Muscle layer of duodenum (tissue), 2 donors: ENCODE measurements around the gene RNASE11.
"Not testable (repeated sequence)": the region's sequence is repeated elsewhere in the genome, so short reads cannot be mapped to it uniquely, and the experiment has no call there.

Experiments used
- H3K27ac ChIP-seq: one replicate; pipeline ENCODE4 v1.7.0; 2013; ENCODE audit warnings: mild to moderate bottlenecking, low read length
- H3K27me3 ChIP-seq: one replicate; pipeline ENCODE4 v1.7.0; 2013; ENCODE audit warnings: low read depth, mild to moderate bottlenecking, control low read depth, low read length
- H3K36me3 ChIP-seq, 2 donors: one replicate each; pipeline ENCODE4 v1.7.0; 2013; ENCODE audit warnings: low read length in 2 of 2, control low read depth in 1 of 2, mild to moderate bottlenecking in 1 of 2; ENCODE audit not compliant: insufficient read depth in 2 of 2, control insufficient read depth in 1 of 2
- H3K4me1 ChIP-seq, 2 donors: one replicate each; pipeline ENCODE4 v1.7.0; 2013; ENCODE audit warnings: low read length in 2 of 2, mild to moderate bottlenecking in 2 of 2, control low read depth in 1 of 2, moderate library complexity in 1 of 2; ENCODE audit not compliant: insufficient read depth in 2 of 2, control insufficient read depth in 1 of 2
- H3K4me3 ChIP-seq, 2 donors: one replicate each; pipeline ENCODE4 v1.7.0; 2013; ENCODE audit warnings: low read length in 2 of 2, low read depth in 1 of 2, mild to moderate bottlenecking in 1 of 2
- H3K9me3 ChIP-seq, 2 donors: one replicate each; pipeline ENCODE4 v1.7.0; 2013; ENCODE audit warnings: low read length in 2 of 2, control low read depth in 1 of 2, mild to moderate bottlenecking in 1 of 2; ENCODE audit not compliant: control insufficient read depth in 1 of 2
- donor health status: healthy.

RNASE11 gene

DNA sequence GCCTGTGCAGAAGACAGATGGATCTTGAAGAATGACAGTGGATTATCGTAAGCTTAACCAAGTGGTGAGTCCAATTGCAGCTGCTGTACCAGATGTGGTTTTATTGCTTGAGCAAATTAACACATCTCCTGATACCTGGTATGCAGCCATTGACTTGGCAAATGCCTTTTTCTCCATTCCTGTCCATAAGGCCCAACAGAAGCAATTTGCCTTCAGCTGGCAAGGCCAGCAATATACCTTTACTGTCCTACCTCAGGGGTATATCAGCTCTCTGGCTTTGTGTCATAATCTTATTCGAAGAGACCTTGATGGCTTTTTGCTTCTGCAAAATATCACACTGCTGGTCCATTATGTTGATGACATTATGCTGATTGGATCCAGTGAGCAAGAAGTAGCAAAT lies 17.9 kb downstream of the RNASE11 start:
- H3K27ac ChIP-seq, H3K4me3 ChIP-seq, H3K27me3 ChIP-seq, H3K36me3 ChIP-seq, H3K4me1 ChIP-seq: not testable (repeated sequence)
- H3K9me3 ChIP-seq = peaks cover 0 to 19% of the 10 kb centered on the region in 2 donors

DNA sequence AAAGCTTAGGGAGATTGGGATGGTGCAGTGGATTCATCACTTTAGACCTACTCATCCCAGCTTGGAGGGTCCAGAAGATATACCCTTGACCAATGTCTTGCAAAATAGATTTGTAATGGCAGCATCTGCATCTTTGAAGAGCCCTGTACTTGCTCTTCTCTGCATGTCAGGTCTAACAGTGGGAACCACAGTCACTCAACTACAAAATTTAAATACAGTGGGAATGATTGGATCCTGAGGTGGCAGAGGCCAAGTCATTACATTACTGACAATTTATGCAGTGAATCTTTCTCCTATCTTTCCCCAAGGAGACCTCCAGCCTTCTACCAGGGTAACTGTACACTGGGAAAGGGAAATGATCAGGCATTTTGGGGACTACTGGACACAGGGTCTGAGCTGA lies 18.7 kb downstream of the RNASE11 start:
- Histone ChIP-seq H3K9me3 (peaks cover 0 to 19% of the 10 kb centered on the region in 2 donors), H3K4me1 (no peaks in the 10 kb centered on the region), H3K4me3 (peak overlapping the region in 1 of 2 donors; percentile 6), H3K27ac (no peak overlapping the region), H3K36me3 (no peaks in the 10 kb centered on the region), H3K27me3 (no peaks in the 10 kb centered on the region)

DNA sequence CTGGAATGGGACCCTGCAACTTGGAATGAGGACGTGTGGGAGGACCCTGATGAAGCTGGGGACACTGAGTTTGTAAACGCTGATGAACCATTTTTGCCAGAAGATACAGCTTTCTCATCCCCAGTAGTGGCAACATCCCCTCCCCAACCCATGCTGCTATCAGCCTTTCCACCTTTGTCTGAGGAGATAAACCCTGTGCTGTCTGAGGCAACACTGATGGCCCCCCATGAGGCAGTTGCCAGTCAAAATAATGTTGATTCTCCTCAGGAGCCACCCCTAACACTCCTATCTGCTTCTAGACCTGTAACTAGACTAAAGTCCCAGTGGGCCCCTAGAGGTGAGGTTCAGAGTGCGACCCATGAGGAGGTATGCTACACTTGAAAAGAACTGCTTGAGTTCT lies 19.4 kb downstream of the RNASE11 start:
- no peaks in the 10 kb centered on the region for H3K36me3 ChIP-seq
- no peak overlapping the region for H3K4me3 ChIP-seq
- H3K9me3 ChIP-seq = peaks cover 0 to 19% of the 10 kb centered on the region in 2 donors
- no peak overlapping the region for H3K27ac ChIP-seq
- no peaks in the 10 kb centered on the region for H3K27me3 ChIP-seq
- H3K4me1 ChIP-seq = no peaks in the 10 kb centered on the region

DNA sequence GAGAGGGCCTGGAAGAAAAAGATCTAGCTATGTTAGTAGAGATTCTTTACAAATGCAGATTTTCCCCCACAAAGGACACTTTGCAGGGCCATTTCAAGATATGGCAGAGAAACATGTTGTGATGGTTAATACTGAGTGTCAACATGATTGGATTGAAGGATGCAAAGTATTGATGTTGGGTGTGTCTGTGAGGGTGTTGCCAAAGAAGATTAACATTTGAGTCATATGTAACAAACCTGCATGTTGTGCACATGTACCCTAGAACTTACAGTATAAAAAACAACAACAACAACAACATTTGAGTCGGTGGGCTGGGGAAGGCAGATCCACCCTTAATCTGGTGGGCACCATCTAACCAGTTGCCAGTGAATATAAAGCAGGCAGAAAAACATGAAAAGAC lies 20.6 kb downstream of the RNASE11 start:
- H3K9me3 ChIP-seq = peaks cover 0 to 19% of the 10 kb centered on the region in 2 donors
- not testable (repeated sequence) for H3K27ac ChIP-seq, H3K36me3 ChIP-seq, H3K4me3 ChIP-seq, H3K4me1 ChIP-seq, H3K27me3 ChIP-seq

DNA sequence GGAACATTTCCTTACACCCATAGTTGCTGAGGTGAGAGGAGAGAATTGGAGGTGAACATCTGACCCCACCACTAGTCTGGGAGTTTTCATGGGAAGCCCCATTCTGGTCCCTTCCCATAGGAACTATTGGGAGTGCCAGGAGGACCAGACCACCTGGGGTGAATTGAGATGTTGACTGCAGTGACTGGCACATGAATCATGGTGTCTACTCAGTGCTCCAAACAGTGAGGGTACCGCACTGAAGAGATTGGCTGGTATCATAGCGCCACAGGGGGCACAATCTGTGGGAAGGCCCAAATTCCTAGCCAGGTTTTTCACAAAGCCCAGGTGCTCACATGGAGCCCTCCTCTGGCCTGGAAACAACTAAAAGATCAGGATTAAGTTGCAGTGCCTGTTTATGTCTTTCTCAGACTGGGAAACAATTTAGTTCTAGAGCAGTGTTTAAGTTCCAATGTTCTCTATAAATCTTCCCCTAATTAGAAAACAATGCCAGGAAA lies 23.3 kb downstream of the RNASE11 start:
- no peaks in the 10 kb centered on the region for H3K27me3 ChIP-seq
- H3K9me3 ChIP-seq = peaks cover 0 to 14% of the 10 kb centered on the region in 2 donors
- no peak overlapping the region for H3K4me3 ChIP-seq
- no peak overlapping the region for H3K27ac ChIP-seq
- no peaks in the 10 kb centered on the region for H3K4me1 ChIP-seq
- no peaks in the 10 kb centered on the region for H3K36me3 ChIP-seq

DNA sequence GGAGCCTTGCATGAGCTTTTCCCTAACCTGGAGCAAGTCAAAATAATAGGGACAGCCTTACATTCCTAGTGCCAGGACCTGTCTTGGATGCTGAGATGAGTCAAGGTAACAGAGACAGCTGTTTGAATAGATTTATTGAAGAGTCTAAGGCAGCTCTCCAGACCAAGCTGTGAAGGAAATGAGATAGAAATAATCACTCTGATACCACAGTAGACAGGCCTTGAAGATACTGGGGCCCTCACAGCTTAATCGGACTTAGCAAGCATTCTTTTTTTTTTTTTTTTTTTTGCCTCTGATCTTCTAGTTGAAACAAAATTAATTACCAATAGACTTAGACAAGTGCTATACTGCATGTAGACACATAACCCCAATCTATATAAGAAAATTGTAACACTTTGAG lies 23.8 kb downstream of the RNASE11 start:
- H3K9me3 ChIP-seq = peaks cover 0 to 9% of the 10 kb centered on the region in 2 donors
- no peak overlapping the region for H3K27ac ChIP-seq
- H3K36me3 ChIP-seq = no peaks in the 10 kb centered on the region
- no peak overlapping the region for H3K4me3 ChIP-seq
- H3K27me3 ChIP-seq = no peaks in the 10 kb centered on the region
- no peaks in the 10 kb centered on the region for H3K4me1 ChIP-seq

DNA sequence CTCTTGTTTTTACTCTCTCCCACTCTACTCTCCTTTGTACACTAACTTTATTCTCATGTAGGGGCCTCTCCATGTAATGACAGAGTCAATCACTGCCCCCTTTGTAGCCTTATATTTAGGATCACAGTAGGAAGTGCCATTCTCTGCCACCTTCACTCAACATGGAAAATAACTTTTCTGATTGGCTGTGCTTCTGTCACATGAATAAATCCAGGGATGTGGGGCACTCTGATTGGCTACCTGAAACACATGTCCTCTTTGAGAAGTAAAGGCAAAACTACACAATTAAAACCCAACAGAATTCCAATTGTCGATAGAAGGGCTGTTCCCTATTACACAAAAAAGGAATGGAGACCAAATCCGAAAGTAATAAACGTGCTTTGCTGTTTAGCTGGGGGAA lies 26.8 kb downstream of the RNASE11 start, which contains the start of gene RNASE9:
TSS of gene RNASE9 (minus strand) at position 87 of the 400 bp plus-strand sequence.
- H3K4me1 ChIP-seq = no peaks in the 10 kb centered on the region
- no peak within 1 kb of the TSS for H3K27ac ChIP-seq
- no peaks in the 10 kb centered on the region for H3K9me3 ChIP-seq
- H3K27me3 ChIP-seq = no peaks in the 10 kb centered on the region
- H3K36me3 ChIP-seq = no peaks in the 10 kb centered on the region
- H3K4me3 ChIP-seq = no peak within 1 kb of the TSS

DNA sequence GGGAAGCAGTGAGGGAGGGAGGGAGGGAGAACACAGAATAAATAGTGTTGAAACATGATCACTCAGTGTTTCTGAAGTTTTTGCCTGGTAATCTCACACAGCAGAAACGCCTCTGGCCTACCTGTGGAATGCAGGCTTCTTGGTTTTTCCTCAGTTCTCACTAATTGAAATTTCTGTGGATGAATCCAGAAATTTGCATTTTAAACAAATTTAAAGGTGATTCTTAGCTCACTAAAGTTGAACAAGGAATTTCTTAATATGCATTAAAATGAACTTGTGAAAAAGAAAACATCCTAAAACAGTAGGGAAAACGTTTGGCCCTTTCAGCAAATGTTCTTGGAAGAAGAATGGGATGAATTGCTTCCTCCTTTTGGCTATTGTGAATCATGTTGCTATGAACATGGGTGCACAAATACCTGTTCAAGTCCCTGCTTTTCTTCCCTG lies 28.3 kb downstream of the RNASE11 start:
- no peaks in the 10 kb centered on the region for H3K27me3 ChIP-seq
- H3K4me1 ChIP-seq = no peaks in the 10 kb centered on the region
- H3K27ac ChIP-seq = no peak overlapping the region
- no peak overlapping the region for H3K4me3 ChIP-seq
- H3K9me3 ChIP-seq = no peaks in the 10 kb centered on the region
- no peaks in the 10 kb centered on the region for H3K36me3 ChIP-seq

DNA sequence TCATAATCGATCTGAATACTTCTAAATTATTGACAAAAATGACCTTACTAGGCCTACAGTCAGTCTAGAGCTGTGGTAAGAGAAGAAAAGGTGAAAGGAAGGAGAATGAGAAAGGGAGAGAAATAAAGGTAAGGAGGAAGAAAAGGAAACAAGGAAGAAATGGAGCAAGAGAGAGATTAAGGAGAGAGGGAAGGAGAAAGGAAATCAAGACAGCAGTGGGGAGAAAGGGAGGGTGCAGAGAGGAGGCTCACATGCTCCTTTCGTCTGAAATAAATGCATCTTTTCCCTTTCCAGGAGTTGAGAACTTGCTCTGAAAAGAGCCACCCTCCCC lies 30.6 kb downstream of the RNASE11 start:
- no peaks in the 10 kb centered on the region for H3K36me3 ChIP-seq
- H3K27ac ChIP-seq = no peak overlapping the region
- H3K27me3 ChIP-seq = no peaks in the 10 kb centered on the region
- H3K4me1 ChIP-seq = no peaks in the 10 kb centered on the region
- H3K9me3 ChIP-seq = no peaks in the 10 kb centered on the region
- H3K4me3 ChIP-seq = no peak overlapping the region

DNA sequence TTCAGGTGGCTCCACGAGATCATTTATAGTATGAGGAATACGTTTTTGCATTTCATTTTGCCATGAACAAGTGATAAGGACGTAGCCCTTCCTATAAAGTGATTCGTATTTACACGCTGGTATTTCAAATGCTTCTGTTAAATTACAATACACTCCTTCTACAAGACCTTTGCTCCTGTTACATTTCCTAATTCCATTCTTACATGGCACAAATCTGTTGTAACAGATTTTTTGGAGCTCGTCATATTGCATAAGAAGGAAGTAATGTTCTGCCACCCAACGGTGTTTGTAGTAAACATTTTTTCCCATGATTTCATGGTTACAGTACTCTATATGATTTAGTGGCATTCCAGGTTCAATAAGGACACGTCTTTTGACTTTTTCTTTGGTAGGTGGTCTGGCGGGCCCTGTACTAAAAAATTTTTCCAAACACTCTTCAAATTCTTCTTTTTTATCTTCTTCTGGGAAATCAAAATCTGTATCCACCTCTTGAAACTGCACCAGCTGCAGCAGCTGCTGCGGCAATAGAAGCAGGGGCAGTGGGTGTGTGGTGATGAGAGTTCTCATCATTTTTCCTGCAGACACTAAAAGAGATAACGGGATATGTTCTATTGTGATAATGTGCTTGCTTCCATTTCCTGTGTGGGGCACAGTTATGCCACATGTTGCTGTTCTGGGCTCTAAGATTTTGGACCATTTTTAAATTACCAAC lies 31.1 kb downstream of the RNASE11 start:
- Histone ChIP-seq H3K4me3 (no peak overlapping the region), H3K9me3 (no peaks in the 10 kb centered on the region), H3K27me3 (no peaks in the 10 kb centered on the region), H3K27ac (no peak overlapping the region), H3K4me1 (no peaks in the 10 kb centered on the region), H3K36me3 (no peaks in the 10 kb centered on the region)

DNA sequence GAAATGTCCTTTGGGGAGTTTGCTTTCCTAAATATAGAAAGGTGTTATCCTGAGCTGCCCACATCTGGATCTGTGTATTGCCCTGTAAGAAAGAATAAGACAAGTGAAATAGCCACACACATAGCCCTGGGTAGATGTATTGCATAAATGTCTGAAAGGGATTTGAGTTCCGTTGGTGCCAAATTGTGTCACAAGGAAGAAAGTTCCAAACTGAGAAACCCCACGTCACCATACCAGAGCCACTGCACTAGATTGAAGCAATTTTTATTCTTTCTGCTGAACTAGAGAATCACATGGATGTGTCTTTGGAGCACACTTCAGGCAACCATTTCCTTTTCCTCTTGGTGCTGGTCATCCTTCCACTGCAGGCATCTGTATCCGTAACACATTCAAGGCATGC lies 32.0 kb downstream of the RNASE11 start:
- no peaks in the 10 kb centered on the region for H3K4me1 ChIP-seq
- H3K27ac ChIP-seq = no peak overlapping the region
- no peaks in the 10 kb centered on the region for H3K36me3 ChIP-seq
- no peaks in the 10 kb centered on the region for H3K27me3 ChIP-seq
- no peaks in the 10 kb centered on the region for H3K9me3 ChIP-seq
- H3K4me3 ChIP-seq = no peak overlapping the region

DNA sequence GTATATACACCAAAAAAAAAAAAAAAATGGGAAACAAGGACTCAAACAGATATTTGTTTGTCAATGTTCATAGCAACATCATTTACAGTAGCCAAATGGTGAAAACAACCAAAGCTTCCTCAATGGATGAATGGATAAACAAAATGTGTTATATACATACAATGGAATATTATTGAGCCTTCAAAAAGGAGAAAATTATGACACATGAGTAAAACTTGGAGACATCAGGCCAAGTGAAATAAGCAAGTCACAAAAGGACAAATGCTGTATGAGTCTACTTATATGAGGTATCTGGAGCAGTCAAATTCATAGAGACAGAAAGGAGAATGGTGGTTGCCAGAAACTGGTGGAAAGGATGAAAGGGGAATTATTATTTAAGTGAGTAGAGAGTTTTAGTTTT lies 34.8 kb downstream of the RNASE11 start:
- H3K9me3 ChIP-seq = no peaks in the 10 kb centered on the region
- H3K36me3 ChIP-seq = no peaks in the 10 kb centered on the region

More for the DNA sequence above, 34.8 kb downstream of the RNASE11 start:
- Histone ChIP-seq H3K4me1 (no peaks in the 10 kb centered on the region), H3K27ac (no peak overlapping the region), H3K4me3 (no peak overlapping the region), H3K27me3 (no peaks in the 10 kb centered on the region)
